HG02588 (cell line): Measurements from ENCODE around the gene ZNF593.

Source experiments
- ATAC-seq: cut with Tn5 transposase; IDR thresholded peaks from one replicate; pipeline ENCODE4 v1.9.1; 2021; ENCODE audit warnings: mild to moderate bottlenecking, moderate library complexity; ENCODE audit not compliant: unreplicated experiment

ZNF593 gene

GRCh38 chr1:26168410-26169197 is 1.1 kb upstream of the ZNF593 start, which contains the start of gene C1orf232:
C1orf232 (minus strand) TSS chr1:26168963; CDS start chr1:26168499, 464 bp downstream.
- ATAC-seq: no peak

GRCh38 chr1:26169198-26169554 is 532 bp upstream of the ZNF593 start:
- ATAC-seq: no peak

- no peak for ATAC-seq
Observed at GRCh38 chr1:26170472-26170821, 739 bp downstream of the ZNF593 start.

GRCh38 chr1:26171084-26172072 is 1.7 kb downstream of the ZNF593 start, which contains the start of gene ZNF593OS:
ZNF593OS (minus strand) TSS chr1:26171832; CDS start chr1:26171661, 171 bp downstream.
- ATAC-seq: no peak

- no peak for ATAC-seq
Observed at GRCh38 chr1:26175346-26175745, 5.6 kb downstream of the ZNF593 start.

GRCh38 chr1:26177182-26177684 is 7.5 kb downstream of the ZNF593 start, which contains the start of gene CNKSR1:
CNKSR1 (plus strand) TSS chr1:26177491; CDS start chr1:26177548, 57 bp downstream.
- no peak for ATAC-seq

GRCh38 chr1:26180010-26180506 is 10.3 kb downstream of the ZNF593 start:
- ATAC-seq: no peak

- no peak for ATAC-seq
Observed at GRCh38 chr1:26181586-26182382, 12.1 kb downstream of the ZNF593 start.

- ATAC-seq: no peak
Observed at GRCh38 chr1:26182383-26182696, 12.6 kb downstream of the ZNF593 start.

- no peak for ATAC-seq
Observed at GRCh38 chr1:26184086-26184485, 14.4 kb downstream of the ZNF593 start.

GRCh38 chr1:26184883-26185282 is 15.2 kb downstream of the ZNF593 start:
- ATAC-seq: no peak

GRCh38 chr1:26187882-26188281 is 18.2 kb downstream of the ZNF593 start:
- ATAC-seq: no peak

GRCh38 chr1:26188477-26188876 is 18.8 kb downstream of the ZNF593 start:
- ATAC-seq: no peak

- ATAC-seq: no peak
Observed at GRCh38 chr1:26189331-26189730, 19.6 kb downstream of the ZNF593 start.

GRCh38 chr1:26189751-26190275 is 20.1 kb downstream of the ZNF593 start:
- no peak for ATAC-seq

- no peak for ATAC-seq
Observed at GRCh38 chr1:26190373-26190987, 20.8 kb downstream of the ZNF593 start, which contains the start of gene CATSPER4. CATSPER4 (plus strand) TSS chr1:26190602; CDS start chr1:26190628, 26 bp downstream.

GRCh38 chr1:26191739-26192138 is 22.0 kb downstream of the ZNF593 start:
- no peak for ATAC-seq

GRCh38 chr1:26195805-26196204 is 26.1 kb downstream of the ZNF593 start:
- no peak for ATAC-seq

GRCh38 chr1:26197301-26197700 is 27.6 kb downstream of the ZNF593 start:
- no peak for ATAC-seq

GRCh38 chr1:26197813-26198212 is 28.1 kb downstream of the ZNF593 start:
- no peak for ATAC-seq
